Fibroblast of skin of right biceps (primary cell): Measurements from ENCODE around the gene CLDN6.
A peak's percentile ranks its signal among the peaks of the same experiment; 100 is the strongest.
"Not testable (repeated sequence)": the region's sequence is repeated elsewhere in the genome, so short reads cannot be mapped to it uniquely, and the experiment has no call there.

Experiments
- DNase-seq: peaks from one replicate; pipeline ENCODE4 v3.0.0-alpha.2; 2013

CLDN6 gene

GRCh38 chr16:3017794-3018506 lies at the start of gene CLDN6:
Gene CLDN6 (minus strand): TSS chr16:3018183. CDS start chr16:3016021, 2,162 bp downstream.
- peak; percentile 30 for DNase-seq

DNA sequence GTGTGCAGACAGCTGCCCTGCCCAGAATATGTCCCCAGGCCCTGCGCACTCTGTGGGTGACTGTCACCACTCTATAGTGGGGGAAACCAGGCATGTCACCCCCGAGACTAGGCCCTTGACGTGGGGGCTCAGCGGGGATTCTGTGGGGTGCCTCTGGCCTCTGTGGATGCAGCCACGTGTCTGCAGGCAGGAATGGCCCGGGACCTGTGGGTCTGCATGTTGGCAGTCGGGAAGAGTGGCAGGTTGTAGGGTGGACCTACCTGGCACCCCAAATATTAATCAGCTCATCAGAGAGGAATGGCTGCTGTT lies 48.4 kb upstream of the CLDN6 start:
- no peak for DNase-seq

- DNase-seq = no peak
Observed at GRCh38 chr16:3065742-3066439, 47.9 kb upstream of the CLDN6 start.

DNA sequence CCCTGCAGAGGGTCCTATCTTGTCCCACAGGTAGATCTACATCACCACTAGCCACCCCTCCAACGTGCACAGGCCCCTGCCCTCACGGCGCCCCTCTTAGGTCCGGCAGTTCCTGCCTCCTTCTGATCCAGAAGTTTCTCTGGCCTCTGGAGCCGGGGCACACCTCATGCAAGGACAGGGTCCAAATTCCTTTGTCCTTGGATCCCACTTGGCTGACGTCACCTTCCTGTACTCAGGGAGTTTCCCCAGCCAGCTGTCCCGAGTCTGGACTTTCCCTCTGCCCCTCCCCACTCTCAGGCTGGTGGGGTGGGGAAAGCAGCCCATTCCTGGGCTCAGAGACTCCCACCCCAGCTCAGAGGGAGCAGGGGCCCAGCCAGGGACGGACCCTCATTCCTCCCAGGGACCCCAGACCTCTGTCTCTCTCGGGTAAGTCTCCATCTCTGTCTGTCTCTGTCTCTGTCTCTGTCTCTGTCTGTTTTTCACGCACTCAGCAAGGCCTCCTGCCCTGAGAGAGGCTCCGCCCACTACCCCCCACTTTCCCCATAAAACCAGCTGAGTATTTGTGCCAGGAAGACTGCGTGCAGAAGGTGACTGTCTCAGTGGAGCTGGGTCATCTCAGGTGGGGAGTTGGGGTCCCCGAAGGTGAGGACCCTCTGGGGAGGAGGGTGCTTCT lies 47.2 kb upstream of the CLDN6 start, which contains the start of gene IL32:
TSS of gene IL32 (plus strand) at position 572 of the 673 bp plus-strand sequence. CDS start 172 bp downstream, outside the sequence.
- peak; percentile 70 for DNase-seq

DNA sequence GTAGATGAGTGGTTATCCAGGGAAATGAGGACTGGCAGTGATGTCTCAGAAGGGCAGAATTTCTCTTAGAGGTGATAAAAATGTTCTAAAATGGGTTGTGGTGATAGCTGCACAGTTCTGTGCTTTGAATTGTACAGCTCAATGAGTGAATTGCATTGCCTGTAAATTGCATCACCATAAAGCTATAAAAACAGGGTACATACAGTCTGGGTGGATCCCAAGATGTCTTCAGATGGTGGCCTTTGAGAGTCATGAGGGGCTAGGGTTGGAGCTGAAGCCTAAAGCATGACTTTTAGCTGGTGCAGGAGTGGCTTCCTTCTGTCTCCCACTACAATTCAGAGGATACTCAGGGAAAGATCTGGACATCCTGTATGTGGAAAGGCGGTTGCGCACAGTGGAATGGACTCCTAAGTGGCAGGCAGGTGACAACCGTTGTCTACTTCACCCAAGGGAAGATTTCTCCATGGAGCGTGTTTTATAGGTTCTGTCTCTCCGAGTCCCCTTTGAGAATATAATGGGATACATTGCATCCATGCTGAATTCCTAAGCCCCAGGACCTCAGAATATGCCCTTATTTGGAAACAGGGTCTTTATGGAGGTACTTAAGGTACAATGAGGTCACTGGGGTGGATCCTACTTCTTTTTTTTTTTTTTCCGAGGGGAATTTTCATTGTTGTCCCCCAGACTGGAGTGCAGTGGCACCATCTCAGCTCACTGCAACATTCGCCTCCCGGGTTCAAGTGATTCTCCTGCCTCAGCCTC lies 45.8 kb upstream of the CLDN6 start:
- DNase-seq = no peak

- no peak for DNase-seq
Observed at GRCh38 chr16:3062553-3062952, 44.6 kb upstream of the CLDN6 start.

DNA sequence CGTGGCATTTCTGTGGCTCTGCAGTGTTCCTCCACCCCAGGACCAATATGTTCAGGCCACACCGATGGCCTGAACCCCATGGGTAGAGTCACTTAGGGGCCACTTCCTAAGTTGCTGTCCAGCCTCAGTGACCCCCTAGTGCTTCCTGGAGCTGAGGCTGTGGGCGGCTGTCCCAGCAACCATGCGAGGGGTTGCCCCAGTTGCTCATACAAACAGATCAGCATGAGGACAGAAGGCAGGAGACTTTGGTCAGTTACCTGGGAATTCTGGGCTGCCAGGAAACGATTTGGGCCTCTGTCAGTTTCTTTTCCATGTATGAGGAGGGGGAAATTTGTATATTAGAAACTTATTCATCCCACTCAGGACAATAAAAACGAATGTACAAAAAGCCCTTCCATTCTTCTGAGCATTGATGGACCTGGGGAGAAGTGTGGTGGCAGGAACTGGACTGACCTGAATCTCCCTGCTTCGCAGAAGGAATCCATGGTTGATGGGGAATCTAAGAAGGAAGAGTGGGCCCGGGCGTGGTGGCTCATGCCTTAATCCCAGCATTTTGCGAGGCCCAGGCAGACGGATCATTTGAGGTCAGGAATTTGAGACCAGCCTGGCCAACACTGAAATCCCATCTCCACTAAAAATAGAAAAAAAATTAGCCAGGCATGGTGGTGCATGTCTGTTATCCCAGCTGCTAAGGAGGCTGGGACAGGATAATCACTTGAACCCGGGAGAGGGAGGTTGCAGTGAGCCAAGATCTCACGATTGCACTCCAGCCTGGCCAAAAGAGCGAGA lies 42.5 kb upstream of the CLDN6 start:
- DNase-seq = no peak

- no peak for DNase-seq
Observed at GRCh38 chr16:3059723-3060242, 41.8 kb upstream of the CLDN6 start.

- peak; percentile 87 for DNase-seq
Observed at GRCh38 chr16:3059041-3059722, 41.2 kb upstream of the CLDN6 start.

- DNase-seq = peak; percentile 45
Observed at GRCh38 chr16:3058139-3059030, 40.4 kb upstream of the CLDN6 start.

DNA sequence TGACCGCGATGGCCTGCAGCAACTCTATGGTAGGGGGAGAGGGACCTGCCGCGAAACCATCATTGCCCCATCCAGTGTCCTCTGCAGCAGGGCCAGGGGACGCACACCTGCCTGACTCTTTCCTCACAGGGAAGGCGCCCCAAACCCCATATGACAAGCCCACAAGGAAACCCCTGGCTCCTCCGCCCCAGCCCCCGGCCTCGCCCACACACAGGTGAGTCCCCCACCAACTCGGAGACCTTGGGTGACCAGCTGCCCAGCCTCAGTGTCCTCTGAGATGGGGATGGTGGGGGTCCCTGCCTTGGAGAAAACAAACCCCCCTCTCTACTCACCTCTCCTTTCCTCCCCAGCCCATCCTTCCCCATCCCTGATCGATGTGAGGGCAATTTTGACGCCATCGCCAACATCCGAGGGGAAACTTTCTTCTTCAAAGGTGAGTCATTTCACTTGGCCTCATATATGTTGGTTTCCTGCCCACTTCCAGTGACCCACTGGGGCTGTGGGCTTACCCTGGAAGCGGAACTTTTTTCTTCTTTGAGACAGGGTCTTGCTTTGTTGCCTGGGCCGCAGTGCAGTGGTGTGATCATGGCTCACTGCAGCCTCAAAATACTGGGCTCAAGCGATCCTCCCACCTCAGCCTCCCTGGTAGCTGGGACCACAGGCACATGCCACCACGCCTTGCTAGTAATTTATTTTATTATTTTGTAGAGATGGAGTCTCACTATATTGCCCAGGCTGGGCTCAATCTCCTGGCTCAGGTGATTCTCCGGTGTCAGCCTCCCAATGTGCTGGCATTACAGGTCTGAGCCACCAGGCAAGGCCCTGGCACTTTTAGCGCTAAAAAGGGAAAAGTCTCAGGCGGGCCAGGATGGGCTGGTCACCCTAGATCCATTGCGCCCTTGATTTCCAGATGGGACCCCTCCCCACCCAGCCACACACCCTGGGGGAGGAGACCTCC lies 39.5 kb upstream of the CLDN6 start:
- DNase-seq = no peak

- DNase-seq = no peak
Observed at GRCh38 chr16:3056336-3057180, 38.6 kb upstream of the CLDN6 start.

DNA sequence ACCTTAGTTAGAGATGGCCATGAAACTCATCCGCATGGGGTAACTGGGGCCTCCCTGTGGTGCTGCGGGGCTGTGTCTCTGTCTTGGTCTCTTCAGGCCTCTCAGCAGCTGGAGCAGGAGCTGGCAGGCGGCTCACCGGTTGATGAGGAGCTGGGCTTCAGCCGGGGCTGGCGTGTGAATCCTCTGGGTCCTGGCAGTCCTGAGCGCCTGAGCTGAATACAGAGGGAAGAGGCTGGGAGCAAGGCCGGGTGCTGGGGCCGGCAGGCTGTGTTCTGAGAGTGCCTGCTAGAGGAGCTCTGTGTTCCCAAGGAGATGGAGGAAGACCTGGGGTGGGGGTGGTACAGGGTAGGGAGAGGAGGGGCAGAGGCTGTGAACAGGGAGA lies 37.7 kb upstream of the CLDN6 start:
- not testable (repeated sequence) for DNase-seq

DNA sequence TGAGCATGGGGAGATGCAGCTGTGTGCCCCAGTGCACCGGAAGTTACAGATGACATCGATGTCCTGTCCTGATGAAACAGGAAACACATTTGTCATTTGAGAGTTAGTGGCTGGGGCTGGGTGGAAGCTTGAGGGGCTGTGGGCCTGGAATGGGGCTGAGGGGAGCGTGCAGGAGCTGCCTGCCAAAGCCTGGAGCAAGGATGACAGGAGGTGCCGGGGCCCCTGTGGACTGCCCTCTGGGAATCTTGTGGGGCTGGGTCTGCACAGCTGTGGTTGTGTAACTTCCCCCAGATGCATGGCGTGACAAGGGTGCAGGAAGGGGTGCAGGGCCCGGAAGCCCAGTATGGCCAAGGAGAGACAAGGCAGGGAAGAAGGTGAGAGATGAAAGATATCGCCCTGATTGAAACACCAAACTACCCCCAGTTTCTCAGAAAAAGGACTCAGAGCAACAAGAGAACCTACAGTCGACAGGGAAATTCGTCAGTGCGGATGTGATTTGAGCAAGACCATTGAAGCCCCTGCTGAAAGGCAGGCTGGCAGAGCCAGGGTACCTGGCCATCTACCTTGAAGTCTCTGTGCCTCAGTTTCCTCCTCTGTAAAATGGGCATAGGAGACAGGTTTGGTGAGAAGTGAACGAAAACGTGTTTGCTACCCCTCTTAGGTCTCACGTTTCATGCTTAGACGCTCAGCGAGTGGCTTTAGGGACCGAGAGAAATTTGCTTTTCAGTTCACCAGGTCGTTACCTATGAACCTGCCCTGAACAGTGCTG lies 37.2 kb upstream of the CLDN6 start:
- no peak for DNase-seq

DNA sequence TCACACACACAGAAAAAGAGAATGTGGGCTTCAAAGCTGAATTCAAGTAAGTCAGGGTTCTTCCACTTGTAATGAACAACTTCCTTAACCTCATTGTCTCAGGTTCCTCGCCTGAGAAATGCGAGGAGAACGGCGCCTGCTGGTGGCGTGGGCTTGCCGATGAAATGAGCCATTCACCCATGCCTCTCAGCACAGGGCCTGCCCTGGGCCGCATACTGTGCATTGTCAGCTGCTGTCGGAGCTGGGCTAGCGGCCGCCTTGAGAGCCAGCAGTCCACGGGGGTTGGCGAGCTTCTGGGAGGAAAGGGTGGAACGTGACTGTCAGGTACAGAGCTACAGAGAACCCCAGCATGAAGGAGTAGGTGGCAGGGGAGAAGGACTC lies 35.3 kb upstream of the CLDN6 start:
- DNase-seq = not testable (repeated sequence)

DNA sequence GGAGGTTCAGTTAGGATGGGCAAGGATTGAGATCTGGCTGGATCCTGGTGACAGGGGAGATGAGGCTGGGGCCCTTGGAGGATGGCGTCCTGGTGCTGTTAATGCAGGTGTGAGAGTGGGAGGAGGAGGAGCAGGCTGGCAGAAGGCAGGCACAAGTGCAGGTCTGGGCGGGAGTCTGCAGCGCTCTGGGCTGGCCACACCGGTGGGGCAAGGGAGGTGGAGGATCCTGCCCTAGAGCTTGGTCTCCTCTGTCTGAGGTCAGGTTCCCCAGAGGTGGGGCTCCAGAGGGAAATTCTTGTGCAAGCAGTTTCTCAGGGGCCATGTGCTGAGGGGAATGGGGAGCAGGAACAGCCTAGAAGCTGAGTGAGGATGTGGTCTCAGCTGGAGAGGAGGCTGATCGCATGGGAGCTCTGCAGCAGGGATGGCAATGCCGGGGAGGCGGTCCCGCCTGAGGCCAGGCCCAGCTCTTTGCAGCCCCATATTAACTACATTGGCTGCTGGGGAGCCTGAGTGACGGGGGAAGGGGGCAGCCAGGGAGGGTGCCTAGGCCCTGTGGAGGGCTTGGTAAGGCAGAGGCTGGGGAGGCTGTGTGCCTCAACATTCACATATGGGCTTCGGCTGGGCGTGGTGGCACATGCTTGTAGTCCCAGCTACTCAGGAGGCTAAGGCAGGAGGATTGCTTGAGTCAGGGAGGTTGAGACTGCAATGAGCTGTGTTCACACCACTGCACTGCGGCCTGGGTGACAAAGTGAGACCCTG lies 34.8 kb upstream of the CLDN6 start:
- not testable (repeated sequence) for DNase-seq

GRCh38 chr16:3051494-3051893 lies 33.5 kb upstream of the CLDN6 start:
- DNase-seq = no peak
